Fibroblast of skin of left quadriceps (primary cell): ENCODE measurements around the gene ZMAT5.

ENCODE experiments used
- DNase-seq, 2 experiments: peaks; one replicate each; pipeline ENCODE4 v3.0.0-alpha.2; 2013; ENCODE audit warnings: low read depth in 2 of 2

ZMAT5 gene

GRCh38 chr22:29707471-29707870 is 59.3 kb downstream of the ZMAT5 start:
- no peak for DNase-seq

DNA sequence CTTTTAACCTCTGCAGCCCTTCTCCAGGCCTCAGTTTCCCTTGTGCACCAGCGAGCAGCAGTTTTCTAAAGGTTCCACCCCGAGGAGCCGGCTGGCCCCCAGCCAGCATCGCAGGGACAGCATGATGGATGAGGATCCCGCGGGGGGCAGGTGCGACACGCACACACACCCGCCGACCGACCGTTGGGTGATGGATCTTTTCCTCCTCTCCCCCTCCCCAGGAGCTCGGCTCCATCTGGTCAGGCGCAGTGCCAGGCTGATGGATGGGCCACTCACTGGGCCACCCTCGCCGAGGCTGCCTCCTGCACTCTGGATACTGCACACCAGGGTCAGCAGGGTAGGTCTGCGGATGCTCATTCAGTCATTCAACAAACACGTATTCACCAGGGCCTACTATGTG is 59.8 kb downstream of the ZMAT5 start:
- DNase-seq: no peak

DNA sequence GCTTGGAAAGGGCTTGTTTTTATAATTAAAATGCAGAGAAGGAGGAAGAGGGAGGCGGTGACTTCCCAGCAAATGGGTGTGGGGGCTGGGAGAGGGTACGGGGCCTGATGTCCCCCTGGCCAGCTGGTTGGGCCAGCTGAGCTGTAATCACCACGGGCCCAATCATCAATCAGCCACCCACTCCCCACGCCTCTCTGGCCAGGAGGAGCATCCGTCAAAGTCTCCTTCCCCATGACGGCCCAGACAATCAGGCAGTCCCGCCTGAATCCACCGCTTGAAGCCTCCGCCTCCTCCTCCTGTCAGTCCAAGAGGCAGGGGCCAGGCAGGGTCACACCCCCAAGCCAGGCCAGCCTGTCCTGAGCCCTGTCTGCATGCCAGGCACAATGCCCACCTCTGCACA is 60.3 kb downstream of the ZMAT5 start:
- no peak for DNase-seq

DNA sequence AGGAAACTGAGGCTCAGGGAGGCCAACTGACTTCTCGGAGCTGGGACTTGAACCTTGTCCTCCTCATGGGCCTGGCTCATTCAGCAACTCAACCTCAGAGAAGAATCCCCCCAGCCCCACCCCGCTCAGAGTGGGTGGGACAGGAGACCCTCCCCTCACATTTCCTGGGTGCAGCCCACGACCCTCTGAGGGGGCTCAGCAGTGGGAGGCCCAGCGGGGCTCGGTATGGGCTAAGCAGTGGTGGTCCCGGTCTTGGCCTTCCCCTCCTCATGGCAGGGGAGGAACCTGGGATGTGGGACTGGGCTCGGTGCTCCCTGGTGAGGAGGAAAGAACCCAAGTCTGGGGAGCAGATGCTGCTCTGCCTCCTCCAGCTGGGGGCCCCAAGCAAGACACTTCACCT is 61.2 kb downstream of the ZMAT5 start:
- no peak for DNase-seq

GRCh38 chr22:29704528-29705285 is 62.1 kb downstream of the ZMAT5 start:
- no peak for DNase-seq

GRCh38 chr22:29703569-29704195 is 63.1 kb downstream of the ZMAT5 start:
- DNase-seq: no peak

- no peak for DNase-seq
Observed at GRCh38 chr22:29702931-29703501, 63.8 kb downstream of the ZMAT5 start.

DNA sequence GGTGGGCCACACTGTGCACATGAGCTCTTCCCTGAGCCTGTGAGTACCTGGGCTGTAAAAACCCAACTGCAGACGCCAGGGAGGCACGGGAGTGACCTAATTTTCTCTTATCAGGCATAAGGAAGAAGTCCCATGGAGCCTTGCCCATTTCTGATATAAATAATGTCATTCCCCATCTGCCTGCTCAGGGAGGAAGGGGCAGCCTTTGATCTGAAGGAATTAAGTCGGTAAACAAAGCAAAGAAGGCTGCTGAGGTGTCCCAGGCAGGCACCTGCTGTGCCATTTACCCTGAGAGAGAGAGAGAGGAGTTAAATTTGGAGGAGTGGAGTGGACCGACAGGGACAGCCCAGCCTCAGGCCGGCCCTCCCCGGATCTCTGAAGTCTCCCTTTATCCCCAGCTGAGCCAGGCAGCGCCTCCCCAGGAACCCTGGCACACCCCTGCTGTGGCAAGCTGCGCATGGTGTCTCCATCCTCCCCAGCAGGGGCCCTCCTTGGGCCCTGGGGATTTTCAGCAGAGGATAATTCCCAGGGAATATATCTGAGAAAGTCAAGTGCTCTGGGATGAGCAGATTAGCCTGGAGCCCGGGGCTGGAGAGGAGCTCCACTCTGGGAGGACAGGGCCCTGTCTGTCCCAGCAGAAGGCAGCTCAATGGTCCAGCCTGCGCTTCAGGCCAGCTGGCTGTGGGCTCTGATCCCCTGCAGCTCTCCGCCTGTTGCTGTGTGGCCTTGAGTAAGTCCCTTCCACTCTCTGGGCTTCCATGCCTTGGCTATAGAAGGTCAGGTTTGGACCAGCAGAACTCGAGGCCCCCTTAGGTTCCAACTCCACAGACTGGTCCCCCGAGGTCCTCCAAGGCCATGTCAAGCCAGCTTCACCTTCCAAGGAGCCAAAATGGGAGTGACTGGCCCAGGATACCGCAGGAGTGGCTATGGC is 64.5 kb downstream of the ZMAT5 start:
- no peak for DNase-seq

DNA sequence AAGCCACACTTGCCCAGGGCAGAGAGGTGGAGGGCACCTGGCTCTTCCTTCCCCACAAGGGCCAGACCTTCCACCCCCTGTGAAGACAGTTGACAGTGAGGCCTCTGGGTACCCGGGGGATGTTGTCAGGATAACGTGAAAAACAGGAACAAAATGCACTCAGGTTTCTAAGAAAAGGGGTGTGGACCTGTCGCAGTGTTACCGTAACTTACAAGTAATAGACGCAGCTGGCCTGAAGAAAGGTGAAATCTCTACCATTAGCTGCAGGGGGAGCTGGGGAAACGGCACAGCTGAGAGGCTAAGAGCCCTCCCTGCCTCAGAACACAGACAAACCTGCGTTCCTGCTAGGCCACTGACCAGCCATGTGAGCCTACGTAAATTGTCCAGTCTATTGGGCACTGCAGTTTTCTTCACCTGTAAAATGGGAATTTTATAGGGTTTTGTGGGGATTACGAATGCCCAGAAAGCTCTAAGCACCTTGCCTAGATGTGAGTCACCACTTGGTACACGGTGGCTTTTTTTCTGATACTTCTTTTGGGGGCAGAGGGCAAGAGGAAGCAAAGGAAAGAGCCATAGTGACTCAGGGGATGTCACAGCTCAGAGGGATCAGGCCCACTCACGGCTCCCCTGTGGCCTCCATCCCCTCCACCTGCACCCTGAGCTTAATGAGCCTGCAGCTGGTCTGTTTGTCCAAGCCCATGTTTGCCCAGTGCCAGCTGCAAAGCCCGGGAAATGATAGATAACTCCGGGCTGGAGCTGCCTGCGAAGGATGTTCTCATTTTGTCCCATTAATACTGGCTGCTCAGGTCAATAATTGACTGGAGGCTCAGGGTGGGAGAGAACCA is 65.4 kb downstream of the ZMAT5 start:
- no peak for DNase-seq

- DNase-seq: no peak
Observed at GRCh38 chr22:29700900-29701154, 66.0 kb downstream of the ZMAT5 start.

- DNase-seq: no peak
Observed at GRCh38 chr22:29700206-29700899, 66.5 kb downstream of the ZMAT5 start.

DNA sequence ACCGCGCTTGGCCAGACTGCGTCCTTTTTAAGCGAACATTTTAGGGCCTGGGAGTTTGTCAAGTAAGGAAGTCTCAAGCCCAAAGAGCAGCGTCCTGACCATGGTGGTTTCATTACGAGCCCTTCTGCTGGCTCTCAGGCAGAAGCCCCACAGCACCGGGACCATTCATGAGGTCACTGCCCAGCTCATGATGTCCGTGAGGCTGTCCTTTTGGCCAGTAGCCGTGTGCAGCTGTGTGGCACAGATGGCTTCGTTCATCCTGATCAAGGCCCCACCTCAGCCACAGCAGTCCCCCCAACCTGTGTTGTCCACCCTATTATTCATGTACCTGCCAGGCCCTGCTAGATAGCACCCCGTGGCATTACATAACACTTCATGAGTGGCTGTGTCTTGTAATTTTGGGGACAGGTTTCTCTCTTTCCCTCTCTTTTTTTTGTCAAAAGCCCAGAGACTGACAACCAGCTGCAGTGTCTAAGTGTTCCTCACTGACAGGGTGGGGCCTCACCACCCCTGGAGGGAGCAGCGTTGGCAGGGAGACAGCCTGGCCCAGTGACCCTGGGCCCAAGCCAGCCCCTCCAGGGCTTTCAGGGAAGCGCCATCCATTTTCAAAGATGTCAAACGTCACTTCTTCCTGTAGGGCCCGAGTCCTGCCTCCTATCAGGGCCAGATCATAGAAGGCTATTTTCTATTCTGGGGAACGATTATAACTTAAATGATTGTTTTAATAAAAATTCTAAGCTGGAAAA is 68.8 kb downstream of the ZMAT5 start:
- no peak for DNase-seq

- DNase-seq: no peak
Observed at GRCh38 chr22:29695129-29695926, 71.5 kb downstream of the ZMAT5 start.

GRCh38 chr22:29693671-29694070 is 73.1 kb downstream of the ZMAT5 start:
- no peak for DNase-seq

GRCh38 chr22:29693161-29693560 is 73.6 kb downstream of the ZMAT5 start:
- no peak for DNase-seq

- DNase-seq: no peak
Observed at GRCh38 chr22:29692327-29692640, 74.5 kb downstream of the ZMAT5 start.

- no peak for DNase-seq
Observed at GRCh38 chr22:29691636-29692326, 75.0 kb downstream of the ZMAT5 start.

- peak; percentile 13 to 31 for DNase-seq
Observed at GRCh38 chr22:29690476-29690875, 76.3 kb downstream of the ZMAT5 start.

- DNase-seq: peak; percentile 5 to 10
Observed at GRCh38 chr22:29689880-29690213, 77.0 kb downstream of the ZMAT5 start.
